HG03280 (cell line): ENCODE data around the gene RPL18.

Experiments
- ATAC-seq: cut with Tn5 transposase; IDR thresholded peaks from one replicate; pipeline ENCODE4 v1.9.1; 2021; ENCODE audit warnings: mild to moderate bottlenecking, moderate library complexity; ENCODE audit not compliant: unreplicated experiment

Gene RPL18

DNA sequence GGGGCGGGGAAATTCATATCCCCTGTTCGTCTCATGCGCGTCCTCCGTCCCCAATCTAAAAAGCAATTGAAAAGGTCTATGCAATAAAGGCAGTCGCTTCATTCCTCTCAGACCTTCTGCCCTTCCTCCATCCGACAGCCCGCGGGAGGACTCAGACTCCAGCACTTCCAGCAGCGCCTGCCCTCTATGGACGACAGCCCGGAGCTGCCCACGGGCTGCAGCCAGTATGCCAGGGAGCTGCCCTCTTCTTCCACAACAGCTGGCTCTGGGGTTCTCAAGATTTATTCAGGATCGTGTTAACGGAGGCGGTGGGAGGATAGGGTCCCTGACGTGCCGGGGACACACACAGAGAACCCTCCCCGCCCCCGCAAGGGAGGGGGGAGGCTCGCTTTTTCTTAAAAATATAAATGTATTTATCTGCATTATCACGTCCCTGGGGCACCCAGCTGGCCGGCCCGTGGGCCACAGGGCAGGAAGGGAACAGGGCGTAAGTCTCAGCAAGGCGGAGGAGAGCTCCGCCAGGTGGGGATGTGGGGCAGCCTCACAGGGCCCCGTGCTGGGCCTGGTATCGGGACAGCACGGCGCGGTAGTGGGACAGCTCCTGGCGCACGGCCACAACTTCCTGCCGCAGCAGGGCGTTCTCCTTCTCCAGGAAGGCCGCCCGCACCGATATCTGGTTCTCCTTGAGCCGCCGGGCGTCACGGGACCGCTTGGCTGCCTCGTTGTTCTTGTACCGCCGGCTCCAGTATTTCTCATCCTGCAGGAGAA is 11.5 kb upstream of the RPL18 start:
- no peak for ATAC-seq

DNA sequence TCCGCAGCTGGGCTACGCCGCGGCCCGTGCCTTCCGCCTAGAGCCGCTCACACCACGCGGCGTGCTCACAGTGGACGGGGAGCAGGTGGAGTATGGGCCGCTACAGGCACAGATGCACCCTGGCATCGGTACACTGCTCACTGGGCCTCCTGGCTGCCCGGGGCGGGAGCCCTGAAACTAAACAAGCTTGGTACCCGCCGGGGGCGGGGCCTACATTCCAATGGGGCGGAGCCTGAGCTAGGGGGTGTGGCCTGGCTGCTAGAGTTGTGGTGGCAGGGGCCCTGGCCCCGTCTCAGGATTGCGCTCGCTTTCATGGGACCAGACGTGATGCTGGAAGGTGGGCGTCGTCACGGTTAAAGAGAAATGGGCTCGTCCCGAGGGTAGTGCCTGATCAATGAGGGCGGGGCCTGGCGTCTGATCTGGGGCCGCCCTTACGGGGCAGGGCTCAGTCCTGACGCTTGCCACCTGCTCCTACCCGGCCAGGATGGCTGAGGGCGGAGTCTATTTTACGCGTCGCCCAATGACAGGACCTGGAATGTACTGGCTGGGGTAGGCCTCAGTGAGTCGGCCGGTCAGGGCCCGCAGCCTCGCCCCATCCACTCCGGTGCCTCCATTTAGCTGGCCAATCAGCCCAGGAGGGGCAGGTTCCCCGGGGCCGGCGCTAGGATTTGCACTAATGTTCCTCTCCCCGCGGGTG is 10.8 kb upstream of the RPL18 start:
- no peak for ATAC-seq

DNA sequence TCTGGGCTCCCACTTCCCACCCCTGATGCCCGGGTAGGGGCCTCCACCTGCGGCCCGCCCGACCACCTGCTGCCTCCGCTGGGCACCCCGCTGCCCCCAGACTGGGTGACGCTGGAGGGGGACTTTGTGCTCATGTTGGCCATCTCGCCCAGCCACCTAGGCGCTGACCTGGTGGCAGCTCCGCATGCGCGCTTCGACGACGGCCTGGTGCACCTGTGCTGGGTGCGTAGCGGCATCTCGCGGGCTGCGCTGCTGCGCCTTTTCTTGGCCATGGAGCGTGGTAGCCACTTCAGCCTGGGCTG is 10.3 kb upstream of the RPL18 start:
- no peak for ATAC-seq

DNA sequence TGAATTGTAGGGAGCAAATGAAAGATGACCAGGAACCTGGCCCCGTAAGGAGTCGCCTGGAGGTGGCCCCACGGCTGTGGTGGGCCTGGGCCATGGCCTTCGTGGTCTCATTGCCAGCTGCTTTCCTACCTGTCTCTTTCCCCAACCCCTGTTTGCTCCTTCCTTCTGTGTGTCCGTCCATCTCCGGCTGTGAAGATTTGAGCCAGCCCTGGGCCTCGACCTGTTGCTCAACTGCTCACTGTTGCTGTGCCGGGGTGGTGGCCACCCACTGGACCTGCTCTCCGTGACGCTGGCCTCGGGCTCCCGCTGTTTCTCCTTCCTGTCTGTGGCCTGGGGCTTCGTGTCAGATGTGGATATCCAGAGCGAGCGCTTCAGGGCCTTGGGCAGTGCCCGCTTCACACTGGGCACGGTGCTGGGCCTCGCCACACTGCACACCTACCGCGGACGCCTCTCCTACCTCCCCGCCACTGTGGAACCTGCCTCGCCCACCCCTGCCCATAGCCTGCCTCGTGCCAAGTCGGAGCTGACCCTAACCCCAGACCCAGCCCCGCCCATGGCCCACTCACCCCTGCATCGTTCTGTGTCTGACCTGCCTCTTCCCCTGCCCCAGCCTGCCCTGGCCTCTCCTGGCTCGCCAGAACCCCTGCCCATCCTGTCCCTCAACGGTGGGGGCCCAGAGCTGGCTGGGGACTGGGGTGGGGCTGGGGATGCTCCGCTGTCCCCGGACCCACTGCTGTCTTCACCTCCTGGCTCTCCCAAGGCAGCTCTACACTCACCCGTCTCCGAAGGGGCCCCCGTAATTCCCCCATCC is 9.7 kb upstream of the RPL18 start:
- ATAC-seq = no peak

DNA sequence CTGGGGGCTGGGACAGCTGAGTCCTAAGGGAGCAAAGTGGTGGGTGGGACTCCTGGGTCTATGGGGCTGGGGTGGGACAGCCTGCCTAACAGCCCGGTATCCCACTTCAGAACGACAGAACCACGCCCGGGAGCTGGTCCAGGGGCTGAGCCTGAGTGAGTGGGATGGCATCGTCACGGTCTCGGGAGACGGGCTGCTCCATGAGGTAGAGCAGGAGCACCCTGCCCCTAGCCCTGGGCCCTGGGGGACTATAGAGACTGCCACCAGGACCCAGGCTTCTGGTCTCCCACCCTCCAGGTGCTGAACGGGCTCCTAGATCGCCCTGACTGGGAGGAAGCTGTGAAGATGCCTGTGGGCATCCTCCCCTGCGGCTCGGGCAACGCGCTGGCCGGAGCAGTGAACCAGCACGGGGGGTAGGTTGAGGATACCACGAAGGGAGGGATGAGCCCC is 8.9 kb upstream of the RPL18 start:
- ATAC-seq = no peak

DNA sequence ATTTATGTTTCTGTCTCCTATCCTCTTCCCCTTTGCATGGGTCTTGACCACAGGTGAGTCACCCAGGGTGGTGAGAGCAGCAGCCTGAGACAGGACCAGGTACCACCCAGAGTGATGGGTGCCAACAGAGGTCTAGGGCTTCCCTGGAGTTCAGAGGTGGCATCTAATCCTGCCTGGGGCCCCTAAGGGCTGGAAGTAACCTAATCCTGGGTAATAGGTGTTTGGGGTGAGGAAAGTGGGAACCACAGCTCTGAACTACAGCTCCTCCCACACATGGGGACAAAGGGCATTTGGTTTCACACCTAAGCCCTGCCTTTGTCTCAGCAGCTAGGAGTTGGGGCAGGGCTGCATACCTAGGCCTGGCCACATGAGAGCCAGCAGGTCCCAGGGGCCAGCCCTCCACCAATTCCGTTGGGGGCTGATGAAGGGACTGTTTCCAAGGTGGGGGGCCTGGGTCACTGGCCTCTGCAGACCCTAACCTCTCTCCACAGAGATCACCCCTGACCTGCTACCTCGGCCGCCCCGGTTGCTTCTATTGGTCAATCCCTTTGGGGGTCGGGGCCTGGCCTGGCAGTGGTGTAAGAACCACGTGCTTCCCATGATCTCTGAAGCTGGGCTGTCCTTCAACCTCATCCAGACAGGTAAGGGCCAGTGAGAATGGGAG is 8.4 kb upstream of the RPL18 start:
- ATAC-seq = no peak

DNA sequence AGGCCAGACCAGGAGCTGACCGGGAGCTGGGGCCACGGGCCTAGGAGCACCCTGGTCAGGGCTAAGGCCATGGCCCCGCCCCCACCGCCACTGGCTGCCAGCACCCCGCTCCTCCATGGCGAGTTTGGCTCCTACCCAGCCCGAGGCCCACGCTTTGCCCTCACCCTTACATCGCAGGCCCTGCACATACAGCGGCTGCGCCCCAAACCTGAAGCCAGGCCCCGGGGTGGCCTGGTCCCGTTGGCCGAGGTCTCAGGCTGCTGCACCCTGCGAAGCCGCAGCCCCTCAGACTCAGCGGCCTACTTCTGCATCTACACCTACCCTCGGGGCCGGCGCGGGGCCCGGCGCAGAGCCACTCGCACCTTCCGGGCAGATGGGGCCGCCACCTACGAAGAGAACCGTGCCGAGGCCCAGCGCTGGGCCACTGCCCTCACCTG is 6.9 kb upstream of the RPL18 start:
- ATAC-seq = no peak

DNA sequence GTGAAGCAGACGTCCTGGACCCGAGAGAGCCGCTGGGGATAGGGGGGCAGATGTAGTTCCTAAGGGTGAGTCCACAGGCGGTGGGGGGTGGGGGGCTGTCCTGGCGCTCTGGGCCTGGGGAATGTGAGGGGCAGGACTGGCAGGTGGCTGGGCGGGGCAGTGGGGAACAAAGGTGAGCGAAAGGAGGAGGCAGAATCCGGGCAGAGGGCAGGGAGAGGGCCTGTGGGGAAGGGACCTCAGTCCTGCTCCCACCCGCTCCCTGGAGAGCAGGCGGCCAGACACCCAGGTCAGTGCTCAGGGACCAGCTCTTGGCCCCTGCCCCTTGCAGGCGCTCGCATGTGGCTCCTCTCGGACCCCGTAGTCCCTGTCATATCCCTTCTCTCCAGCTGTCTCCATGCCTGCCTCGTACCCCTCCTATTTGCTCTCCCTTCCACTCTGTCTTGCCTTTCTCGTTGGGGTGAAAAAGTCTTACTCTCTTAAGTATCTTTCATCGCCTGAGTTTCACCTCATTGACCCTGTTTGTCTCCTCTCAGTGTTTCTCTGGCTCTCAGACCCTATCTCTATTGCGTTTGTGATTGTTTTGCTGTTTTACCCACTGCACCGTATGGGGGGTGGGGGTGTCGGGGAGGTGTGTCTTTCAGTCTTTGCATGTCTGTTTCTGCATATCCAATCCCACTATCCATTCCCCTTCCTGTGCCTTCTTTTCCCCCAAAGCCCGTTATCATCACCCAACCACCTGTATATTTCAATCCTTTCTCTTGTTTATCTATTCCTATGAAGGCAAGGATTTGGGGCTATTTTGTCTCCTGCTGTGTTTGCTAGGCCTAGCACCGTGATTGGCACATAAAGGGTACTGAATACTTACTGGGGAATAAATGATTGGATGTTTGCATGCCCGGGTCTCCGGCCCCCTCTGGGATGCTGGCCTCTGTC is 6.1 kb upstream of the RPL18 start:
- no peak for ATAC-seq

DNA sequence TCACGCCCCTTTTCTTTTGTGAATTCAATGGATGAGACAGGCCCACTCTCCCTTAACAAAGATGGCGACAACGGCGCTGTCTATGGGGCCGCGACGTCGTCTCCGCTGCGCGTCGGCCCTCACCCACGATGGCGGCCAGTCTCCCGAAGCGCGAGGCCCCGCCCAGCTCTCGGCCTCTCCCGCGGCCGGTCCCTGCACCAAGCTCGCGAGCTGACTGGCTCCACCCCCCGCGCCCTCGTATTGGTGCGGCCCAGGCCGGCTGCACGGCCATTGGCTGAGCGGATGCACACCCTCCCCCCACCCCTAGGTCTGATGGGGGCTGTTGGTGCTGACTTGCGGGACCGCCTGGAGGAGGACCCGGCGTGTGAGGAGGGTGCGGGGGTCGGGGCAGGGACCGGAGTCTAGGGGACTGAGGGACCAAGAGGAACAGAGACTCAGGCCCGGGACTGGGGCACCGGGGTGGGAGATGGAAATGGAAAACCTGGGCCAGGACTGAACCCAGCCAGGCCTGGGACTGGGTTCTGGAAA is 5.2 kb upstream of the RPL18 start:
- ATAC-seq = peak; percentile 65

DNA sequence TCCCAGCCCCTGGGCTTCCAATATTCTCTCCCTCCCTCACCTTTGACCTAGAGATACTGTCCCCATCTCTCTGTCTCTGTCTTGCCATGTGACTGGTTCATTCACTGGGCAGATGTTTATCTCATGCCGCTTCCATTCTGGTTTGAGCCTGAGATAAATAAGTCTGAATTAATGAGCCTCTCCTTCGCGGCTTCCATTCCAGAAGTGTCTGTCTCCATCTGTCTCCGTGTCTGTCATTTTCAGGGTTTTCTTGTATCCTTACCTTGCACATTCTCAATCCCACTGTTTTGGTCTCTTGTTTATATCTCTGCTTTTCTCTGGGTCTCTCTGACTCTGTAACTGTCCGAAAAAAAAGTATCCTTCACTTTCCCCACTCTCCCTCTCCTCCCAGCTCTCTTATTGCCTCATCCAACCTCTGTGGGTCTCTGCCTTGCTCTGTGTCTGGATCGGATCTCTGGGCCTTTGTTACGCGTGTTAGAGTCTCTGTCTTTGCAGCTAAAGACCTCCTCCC is 4.6 kb upstream of the RPL18 start:
- no peak for ATAC-seq

DNA sequence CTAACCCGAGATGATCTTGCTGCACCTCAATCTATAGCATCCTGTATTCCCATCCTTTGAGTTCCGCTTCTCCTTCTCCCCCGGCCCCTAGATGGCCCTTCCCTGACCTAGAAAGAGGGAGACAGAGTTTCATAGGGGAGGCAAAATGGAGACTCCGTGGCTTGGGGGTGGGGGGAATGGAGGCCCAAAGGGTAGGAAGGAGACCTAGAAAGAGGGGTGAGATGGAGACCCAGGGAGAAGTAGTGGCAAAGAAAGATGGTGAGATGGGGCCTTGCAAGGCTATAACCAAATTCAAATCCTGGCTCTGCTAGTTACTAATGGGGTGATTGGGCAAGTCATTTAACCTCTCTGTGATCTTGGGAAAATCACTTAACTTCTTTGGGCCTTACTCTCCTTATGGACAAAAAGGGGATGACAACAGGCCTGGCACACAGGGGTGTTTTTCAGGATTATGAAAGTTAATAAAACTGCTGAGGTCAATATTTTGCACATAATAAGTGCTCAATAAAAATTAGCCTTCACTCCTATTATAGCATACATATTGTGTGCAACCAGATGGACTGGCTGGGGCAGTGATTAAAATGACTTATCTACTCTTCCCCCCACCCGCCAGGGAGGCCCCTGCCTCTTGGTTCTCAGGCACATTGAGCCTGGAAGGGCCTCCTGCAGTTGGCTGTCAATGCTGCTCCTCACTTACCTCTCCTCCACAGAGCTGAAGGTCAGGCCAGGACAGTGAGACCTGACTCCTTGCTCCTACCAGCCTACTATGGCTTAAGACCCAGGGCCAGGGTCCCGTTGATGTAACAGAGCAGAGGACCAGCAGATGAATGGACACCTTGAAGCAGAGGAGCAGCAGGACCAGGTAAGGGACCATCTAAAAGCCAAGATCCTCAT is 961 bp upstream of the RPL18 start:
- no peak for ATAC-seq

DNA sequence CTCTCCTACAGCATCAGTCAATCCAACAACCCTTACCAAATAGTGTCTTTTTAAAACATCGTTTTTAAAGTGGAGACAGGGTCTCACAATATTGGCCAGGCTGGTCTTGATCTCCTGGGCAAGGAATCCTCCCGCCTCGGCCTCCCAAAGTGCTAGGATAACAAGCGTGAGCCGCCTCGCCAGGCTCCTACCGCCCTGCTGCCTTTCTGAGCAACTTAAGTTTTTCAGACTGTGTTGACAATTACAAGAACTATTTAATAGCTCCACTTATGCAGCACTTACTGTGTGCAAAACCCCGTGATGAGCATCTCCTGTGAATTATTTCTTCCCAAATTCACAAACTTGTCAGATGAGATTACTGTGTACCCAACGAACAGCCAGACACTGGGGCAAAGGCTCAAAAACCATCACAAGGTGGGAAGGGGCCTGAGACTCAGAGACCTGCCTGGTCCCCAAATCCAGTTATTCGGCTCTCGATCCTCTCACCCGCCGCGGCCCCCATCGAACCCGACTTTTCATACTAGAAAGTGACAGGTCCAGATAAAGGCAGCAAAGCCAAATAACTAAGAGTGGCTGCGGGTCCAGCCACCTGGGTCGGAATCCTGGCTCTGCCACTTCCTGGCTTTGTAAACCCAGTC is 581 bp downstream of the RPL18 start:
- ATAC-seq = no peak

DNA sequence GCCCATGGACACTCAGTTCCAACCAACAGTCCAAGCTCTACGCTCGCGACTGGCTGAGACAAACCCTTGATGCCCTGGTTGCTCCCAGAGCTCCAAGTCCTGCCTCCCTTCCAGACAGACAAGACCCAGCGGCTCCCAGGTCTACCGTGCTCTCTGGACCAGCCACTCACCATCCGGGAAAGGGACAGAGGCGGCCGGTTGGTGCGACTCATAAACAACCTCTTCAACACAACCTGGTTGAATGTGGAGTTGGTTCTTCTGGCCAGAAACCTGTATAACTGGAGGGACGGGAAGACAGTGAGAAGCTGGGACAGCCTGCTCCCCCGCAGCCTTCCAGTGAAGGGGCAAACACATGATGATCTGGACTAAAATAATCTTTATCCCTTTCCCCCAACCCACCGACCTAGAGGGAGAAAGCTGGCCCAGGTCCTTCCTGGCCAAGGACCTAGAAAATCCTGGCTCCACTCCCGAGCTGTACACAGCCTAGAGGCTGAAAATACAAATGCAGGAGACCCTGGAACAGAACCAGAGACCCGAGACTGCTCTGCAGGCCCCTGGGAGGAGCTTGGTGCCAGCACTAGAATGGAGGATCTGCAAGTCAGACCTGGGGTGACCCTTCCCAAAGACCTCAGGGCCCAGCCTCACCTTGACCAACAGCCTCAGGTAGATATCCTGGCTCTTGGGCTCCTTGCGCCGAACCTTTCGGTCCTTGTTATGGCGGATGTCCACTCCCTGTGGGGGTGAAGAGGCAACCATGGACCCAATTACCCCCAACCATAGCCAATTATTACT is 1.6 kb downstream of the RPL18 start:
- no peak for ATAC-seq

DNA sequence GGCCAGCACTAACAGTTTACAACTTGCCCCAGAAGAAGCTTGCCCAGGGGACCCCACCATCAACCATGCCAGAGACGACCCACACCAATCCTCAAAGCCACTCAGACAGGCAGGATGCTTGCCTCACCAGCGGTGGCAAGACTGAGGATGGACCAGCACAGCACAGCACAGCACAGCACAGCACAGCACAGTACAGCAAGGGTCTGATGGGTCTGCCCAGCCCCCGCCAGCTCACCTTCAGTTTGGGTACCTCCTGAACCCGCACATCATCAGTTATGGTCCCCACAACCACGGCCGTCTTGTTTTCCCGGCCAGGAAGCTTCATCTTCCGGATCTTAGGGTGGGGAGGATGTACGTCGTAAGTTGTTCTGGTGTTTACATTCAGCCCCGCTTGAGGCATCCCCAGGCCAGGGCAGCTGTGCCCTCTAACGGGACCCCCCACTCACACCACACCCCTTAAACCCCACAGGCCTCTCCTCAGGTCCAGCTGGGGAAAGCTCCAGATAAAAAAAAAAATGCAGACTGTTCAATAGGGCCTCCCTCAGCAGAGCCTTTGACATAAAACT is 2.4 kb downstream of the RPL18 start:
- no peak for ATAC-seq

DNA sequence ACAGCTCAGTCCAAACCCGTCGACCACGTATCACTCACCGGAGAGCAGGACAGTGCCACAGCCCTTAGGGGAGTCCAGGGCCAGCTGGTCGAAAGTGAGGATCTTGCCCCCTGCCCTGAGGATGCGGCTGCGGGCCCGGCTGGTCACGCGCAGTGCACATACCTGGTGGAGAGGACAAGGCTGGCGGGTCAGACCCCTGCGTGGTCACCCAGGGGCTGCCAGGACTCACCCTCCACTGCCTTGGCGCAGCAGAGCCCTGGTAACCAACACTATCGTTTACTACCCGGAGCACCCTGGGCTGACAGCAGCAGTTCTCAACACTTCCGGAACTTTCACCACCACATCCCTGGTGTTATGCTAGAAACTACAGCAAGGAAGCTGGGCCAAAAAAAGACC is 2.9 kb downstream of the RPL18 start:
- no peak for ATAC-seq

DNA sequence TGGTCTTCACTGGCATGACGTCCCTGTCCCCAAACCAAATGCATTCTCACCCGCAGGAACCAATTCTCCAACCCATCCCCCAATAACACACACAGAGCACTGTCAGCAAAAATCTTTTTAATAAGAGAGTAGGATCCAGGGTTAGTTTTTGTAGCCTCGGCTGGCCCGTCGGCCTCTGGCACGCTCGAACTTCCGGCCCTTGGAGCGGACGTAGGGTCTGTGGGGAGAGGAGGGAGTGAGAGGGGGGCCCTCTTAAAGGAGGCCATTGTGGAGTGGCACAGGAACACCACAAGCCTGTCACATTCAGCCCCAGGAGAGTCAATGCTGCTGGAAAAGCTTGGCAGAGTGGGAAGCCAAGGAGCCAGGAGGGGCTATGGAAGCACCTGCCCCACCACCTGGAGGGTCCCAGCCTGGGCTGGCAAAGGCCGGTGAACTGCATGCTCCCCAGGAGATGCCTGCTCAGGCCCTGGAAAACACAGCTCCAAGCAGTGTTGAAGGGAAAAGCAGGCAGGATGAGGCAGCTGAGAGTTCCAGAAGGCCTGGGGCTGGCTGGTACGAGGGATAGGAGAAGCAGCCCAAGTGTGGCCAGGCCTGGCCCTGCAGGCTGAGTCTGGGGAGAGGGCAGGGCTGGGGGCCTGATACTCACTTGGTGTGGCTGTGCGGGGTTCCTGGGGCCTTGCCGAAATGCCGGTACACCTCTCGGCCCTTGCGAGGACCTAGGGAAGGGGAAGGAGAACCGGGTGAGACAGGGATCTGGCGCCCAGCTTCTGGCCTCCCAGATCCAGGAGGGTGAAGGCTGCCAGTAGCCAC is 3.5 kb downstream of the RPL18 start:
- no peak for ATAC-seq
